ENCODE results near the gene FER. TPM values are rescaled to one million over a fixed set of nuclear protein-coding genes. Genes with fewer than 3 reads are reported as not detected.

The FER gene
- total and polyA plus RNA-seq, 10 of the 15 experiments (the other 5 are each of a cell fraction or from before 2014, with no cell fraction given) = 4.4 to 19.1 (median 9.6) TPM

- TF ChIP-seq, protein P1, sequence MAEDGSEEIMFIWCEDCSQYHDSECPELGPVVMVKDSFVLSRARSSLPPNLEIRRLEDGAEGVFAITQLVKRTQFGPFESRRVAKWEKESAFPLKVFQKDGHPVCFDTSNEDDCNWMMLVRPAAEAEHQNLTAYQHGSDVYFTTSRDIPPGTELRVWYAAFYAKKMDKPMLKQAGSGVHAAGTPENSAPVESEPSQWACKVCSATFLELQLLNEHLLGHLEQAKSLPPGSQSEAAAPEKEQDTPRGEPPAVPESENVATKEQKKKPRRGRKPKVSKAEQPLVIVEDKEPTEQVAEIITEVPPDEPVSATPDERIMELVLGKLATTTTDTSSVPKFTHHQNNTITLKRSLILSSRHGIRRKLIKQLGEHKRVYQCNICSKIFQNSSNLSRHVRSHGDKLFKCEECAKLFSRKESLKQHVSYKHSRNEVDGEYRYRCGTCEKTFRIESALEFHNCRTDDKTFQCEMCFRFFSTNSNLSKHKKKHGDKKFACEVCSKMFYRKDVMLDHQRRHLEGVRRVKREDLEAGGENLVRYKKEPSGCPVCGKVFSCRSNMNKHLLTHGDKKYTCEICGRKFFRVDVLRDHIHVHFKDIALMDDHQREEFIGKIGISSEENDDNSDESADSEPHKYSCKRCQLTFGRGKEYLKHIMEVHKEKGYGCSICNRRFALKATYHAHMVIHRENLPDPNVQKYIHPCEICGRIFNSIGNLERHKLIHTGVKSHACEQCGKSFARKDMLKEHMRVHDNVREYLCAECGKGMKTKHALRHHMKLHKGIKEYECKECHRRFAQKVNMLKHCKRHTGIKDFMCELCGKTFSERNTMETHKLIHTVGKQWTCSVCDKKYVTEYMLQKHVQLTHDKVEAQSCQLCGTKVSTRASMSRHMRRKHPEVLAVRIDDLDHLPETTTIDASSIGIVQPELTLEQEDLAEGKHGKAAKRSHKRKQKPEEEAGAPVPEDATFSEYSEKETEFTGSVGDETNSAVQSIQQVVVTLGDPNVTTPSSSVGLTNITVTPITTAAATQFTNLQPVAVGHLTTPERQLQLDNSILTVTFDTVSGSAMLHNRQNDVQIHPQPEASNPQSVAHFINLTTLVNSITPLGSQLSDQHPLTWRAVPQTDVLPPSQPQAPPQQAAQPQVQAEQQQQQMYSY (CRISPR knock-in tag; IDR thresholded peaks at IDR 0.05) = no peak
Observed at GRCh38 chr5:109016300-109016699, 268.6 kb downstream of the FER start (continued).

- H3K79me2 ChIP-seq (ENCODE audit: control insufficient read depth, insufficient read depth, low read length) = no peaks in the 10 kb centered on the region
- H4K20me1 ChIP-seq (ENCODE audit: control insufficient read depth, insufficient read depth) = no peaks in the 10 kb centered on the region
- H2AFZ ChIP-seq (ENCODE audit: control insufficient read depth, low read depth, low read length) = no peak overlapping the region
- ChIA-PET RAD21 (ENCODE audit: unreplicated experiment) (no interaction called here), POLR2A (no interaction called here), SMC1A (ENCODE audit: uncharacterized antibody, unreplicated experiment) (interaction anchor here (1.1 kb wide), 2 partner anchors 10 to 12 kb away, joined by 3 read pairs; no protein-coding TSS in a partner anchor), CTCF (interaction anchor here (1.2 kb wide), 1 partner anchor 23 kb away, joined by 3 read pairs; no protein-coding TSS in a partner anchor)
- intact Hi-C loops (cut with micrococcal nuclease; ENCODE audit: unreplicated experiment) (no loop called here), in situ Hi-C loops (cut with MboI) (no loop called here)
- H3K4me3 ChIP-seq = no peak overlapping the region
- ATAC-seq (no peak), DNase-seq (ENCODE audit: low read depth, low spot score) (no peak), FAIRE-seq (no peak)
- no peak overlapping the region for H3K27ac ChIP-seq (ENCODE audit: control insufficient read depth, insufficient read depth)
- no peaks in the 10 kb centered on the region for H3K27me3 ChIP-seq (replicated peaks in 1 of 2; ENCODE audit: control insufficient read depth in 2 of 2, insufficient read depth in 2 of 2, low read length in 1 of 2)
- no peak overlapping the region for H3K9ac ChIP-seq (ENCODE audit: control insufficient read depth, insufficient read depth, low read length)
- H3K4me2 ChIP-seq (ENCODE audit: control insufficient read depth, insufficient read depth) = no peak overlapping the region
- H3K9me3 ChIP-seq (replicated peaks; ENCODE audit: control insufficient read depth, insufficient read depth, low read length) = no peaks in the 10 kb centered on the region
- H3K4me1 ChIP-seq (ENCODE audit: control insufficient read depth, insufficient read depth, low read length) = no peaks in the 10 kb centered on the region
- BruUV-seq (replicated peaks) = no TSS peak
- no peaks in the 10 kb centered on the region for H3K36me3 ChIP-seq (ENCODE audit: control insufficient read depth in 2 of 2, insufficient read depth in 2 of 2, low read length in 1 of 2)
- TF ChIP-seq NFXL1 (IDR thresholded peaks at IDR 0.05; ENCODE audit: borderline replicate concordance) (no peak), RAD21 (IDR thresholded peaks at IDR 0.05; ENCODE audit: insufficient read depth, low read depth, low read length) (no peak), NBN (IDR thresholded peaks at IDR 0.05) (no peak), HCFC1 (IDR thresholded peaks at IDR 0.05; ENCODE audit: low read length) (no peak), RCOR1 (conservative IDR thresholded peaks at IDR 0.05; ENCODE audit: low read depth, low read length) (no peak), GABPA (IDR thresholded peaks at IDR 0.05; ENCODE audit: low read depth) (no peak), ATF2 (IDR thresholded peaks at IDR 0.05; ENCODE audit: low read length) (no peak), ZNF622 (IDR thresholded peaks at IDR 0.05) (no peak)
- TF ChIP-seq, protein P2, sequence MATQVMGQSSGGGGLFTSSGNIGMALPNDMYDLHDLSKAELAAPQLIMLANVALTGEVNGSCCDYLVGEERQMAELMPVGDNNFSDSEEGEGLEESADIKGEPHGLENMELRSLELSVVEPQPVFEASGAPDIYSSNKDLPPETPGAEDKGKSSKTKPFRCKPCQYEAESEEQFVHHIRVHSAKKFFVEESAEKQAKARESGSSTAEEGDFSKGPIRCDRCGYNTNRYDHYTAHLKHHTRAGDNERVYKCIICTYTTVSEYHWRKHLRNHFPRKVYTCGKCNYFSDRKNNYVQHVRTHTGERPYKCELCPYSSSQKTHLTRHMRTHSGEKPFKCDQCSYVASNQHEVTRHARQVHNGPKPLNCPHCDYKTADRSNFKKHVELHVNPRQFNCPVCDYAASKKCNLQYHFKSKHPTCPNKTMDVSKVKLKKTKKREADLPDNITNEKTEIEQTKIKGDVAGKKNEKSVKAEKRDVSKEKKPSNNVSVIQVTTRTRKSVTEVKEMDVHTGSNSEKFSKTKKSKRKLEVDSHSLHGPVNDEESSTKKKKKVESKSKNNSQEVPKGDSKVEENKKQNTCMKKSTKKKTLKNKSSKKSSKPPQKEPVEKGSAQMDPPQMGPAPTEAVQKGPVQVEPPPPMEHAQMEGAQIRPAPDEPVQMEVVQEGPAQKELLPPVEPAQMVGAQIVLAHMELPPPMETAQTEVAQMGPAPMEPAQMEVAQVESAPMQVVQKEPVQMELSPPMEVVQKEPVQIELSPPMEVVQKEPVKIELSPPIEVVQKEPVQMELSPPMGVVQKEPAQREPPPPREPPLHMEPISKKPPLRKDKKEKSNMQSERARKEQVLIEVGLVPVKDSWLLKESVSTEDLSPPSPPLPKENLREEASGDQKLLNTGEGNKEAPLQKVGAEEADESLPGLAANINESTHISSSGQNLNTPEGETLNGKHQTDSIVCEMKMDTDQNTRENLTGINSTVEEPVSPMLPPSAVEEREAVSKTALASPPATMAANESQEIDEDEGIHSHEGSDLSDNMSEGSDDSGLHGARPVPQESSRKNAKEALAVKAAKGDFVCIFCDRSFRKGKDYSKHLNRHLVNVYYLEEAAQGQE (IDR thresholded peaks at IDR 0.05; ENCODE audit: low read depth, low read length) = no peak
- TF ChIP-seq, protein P3, sequence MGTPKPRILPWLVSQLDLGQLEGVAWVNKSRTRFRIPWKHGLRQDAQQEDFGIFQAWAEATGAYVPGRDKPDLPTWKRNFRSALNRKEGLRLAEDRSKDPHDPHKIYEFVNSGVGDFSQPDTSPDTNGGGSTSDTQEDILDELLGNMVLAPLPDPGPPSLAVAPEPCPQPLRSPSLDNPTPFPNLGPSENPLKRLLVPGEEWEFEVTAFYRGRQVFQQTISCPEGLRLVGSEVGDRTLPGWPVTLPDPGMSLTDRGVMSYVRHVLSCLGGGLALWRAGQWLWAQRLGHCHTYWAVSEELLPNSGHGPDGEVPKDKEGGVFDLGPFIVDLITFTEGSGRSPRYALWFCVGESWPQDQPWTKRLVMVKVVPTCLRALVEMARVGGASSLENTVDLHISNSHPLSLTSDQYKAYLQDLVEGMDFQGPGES (IDR thresholded peaks at IDR 0.05) = no peak
Observed at GRCh38 chr5:109022056-109022455, 274.4 kb downstream of the FER start.
